Prostate gland (tissue), 2 donors: ENCODE measurements around the gene IGF1R. TPM values are rescaled to one million over a fixed set of nuclear protein-coding genes. Genes with fewer than 3 reads are reported as not detected.
A peak's percentile ranks its signal among the peaks of the same experiment; 100 is the strongest.

Experiments
- DNase-seq: peaks from one replicate; pipeline ENCODE4 v3.0.0-alpha.2; 2019; ENCODE audit warnings: low spot score
- H3K27ac ChIP-seq, 2 donors: fragments of 200-600 bp; sonication (generic); 2 replicates each; pipeline ENCODE4 v1.5.1; 2017 to 2019
- H3K27me3 ChIP-seq: fragments of 200-600 bp; sonication (generic); replicated peaks from 2 replicates; pipeline ENCODE4 v1.5.1; 2019; ENCODE audit not compliant: insufficient read depth
- H3K36me3 ChIP-seq, 2 donors: fragments of 200-600 bp; sonication (generic); 1 replicate in 1 of 2; 2 replicates in 1 of 2; pipeline versions ENCODE4 v1.5.1 to v1.8.1; 2017 to 2019
- H3K4me1 ChIP-seq: fragments of 200-600 bp; sonication (generic); replicated peaks from 2 replicates; pipeline ENCODE4 v1.5.1; 2019
- H3K4me3 ChIP-seq, 2 donors: fragments of 200-600 bp; sonication (generic); 2 replicates each; pipeline ENCODE4 v1.5.1; 2017 to 2019
- H3K9me3 ChIP-seq: fragments of 200-600 bp; sonication (generic); 2 replicates; pipeline ENCODE4 v1.5.1; 2017
- CTCF ChIP-seq, 4 experiments: fragments of 200-600 bp in 2 of 4; fragments of 450-650 bp in 2 of 4; sonication (generic) in 2 of 4; IDR thresholded peaks; 1 replicate in 3 of 4; 2 replicates in 1 of 4; pipeline ENCODE4 v1.5.1; 2016 to 2019; ENCODE audit warnings: antibody characterized with exemption in 4 of 4, mild to moderate bottlenecking in 2 of 4, moderate library complexity in 2 of 4
- POLR2A ChIP-seq: fragments of 450-650 bp; IDR thresholded peaks from one replicate; pipeline ENCODE4 v1.6.1; 2016; ENCODE audit warnings: antibody characterized with exemption, mild to moderate bottlenecking
- POLR2AphosphoS5 ChIP-seq: sonication (generic); formaldehyde crosslinking; IDR thresholded peaks from one replicate; pipeline ENCODE4 v1.6.1; 2017; ENCODE audit warnings: antibody characterized with exemption
- WGBS: methylation state at CpG from one replicate; pipeline ENCODE4 v1.1.5; 2018; 5-methylcytosine and 5-hydroxymethylcytosine counted together
- intact Hi-C: fragments of 100-400 bp; cut with DNase I; formaldehyde crosslinking; loops from one replicate; pipeline ENCODE4 v1.14.2; 2022
- total RNA-seq, 2 donors: library from RNA; depleted of rRNA; stranded (reverse); fragments of >200 nt; gene quantifications; one replicate each; pipeline ENCODE4 v1.1.0, GENCODE V29; 2016

Gene IGF1R
- total RNA-seq, 2 donors from 2014 or later: 190 to 216 TPM

- WGBS: 24% methylated on average over 6 of the region's 6 CpGs
- intact Hi-C loops: no loop called here
- DNase-seq: no peak
- Histone ChIP-seq H3K9me3 (no peaks in the 10 kb centered on the region), H3K27me3 (no peaks in the 10 kb centered on the region), H3K36me3 (no peaks in the 10 kb centered on the region), H3K27ac (peak overlapping the region in 1 of 2 donors; percentile 10), H3K4me3 (no peak overlapping the region), H3K4me1 (peaks cover 2% of the 10 kb centered on the region)
- TF ChIP-seq POLR2AphosphoS5: no peak
- no peak for TF ChIP-seq POLR2A
- TF ChIP-seq CTCF (IDR thresholded peaks at IDR 0.05): no peak
Observed at GRCh38 chr15:98845138-98845884, 197.0 kb downstream of the IGF1R start.

GRCh38 chr15:98850961-98851572, 202.7 kb downstream of the IGF1R start:
- Histone ChIP-seq H3K9me3 (no peaks in the 10 kb centered on the region), H3K4me1 (peaks cover 24% of the 10 kb centered on the region), H3K27ac (peak overlapping the region; percentile 91), H3K27me3 (no peaks in the 10 kb centered on the region), H3K36me3 (no peaks in the 10 kb centered on the region), H3K4me3 (no peak overlapping the region)
- intact Hi-C loops: no loop called here
- 11% methylated on average over 15 of the region's 15 CpGs for WGBS
- peak; percentile 87 for DNase-seq
- no peak for TF ChIP-seq POLR2A
- peak; percentile 73 for TF ChIP-seq POLR2AphosphoS5
- TF ChIP-seq CTCF (IDR thresholded peaks at IDR 0.05): peak; percentile 39 to 89 (median 77)

GRCh38 chr15:98853161-98853560, 204.8 kb downstream of the IGF1R start:
- H3K36me3 ChIP-seq: no peaks in the 10 kb centered on the region
- H3K9me3 ChIP-seq: no peaks in the 10 kb centered on the region
- intact Hi-C loops: loop anchor here (1.0 kb wide), 1 partner anchor 205 kb away; the partner anchor contains the start of gene IGF1R
- H3K27me3 ChIP-seq: no peaks in the 10 kb centered on the region
- TF ChIP-seq POLR2AphosphoS5: peak; percentile 89
- peak; percentile 52 for TF ChIP-seq POLR2A
- no peak for TF ChIP-seq CTCF (IDR thresholded peaks at IDR 0.05)
- H3K27ac ChIP-seq: peak overlapping the region; percentile 91
- H3K4me3 ChIP-seq: peak overlapping the region; percentile 41 to 49
- H3K4me1 ChIP-seq: peaks cover 39% of the 10 kb centered on the region
- peak; percentile 89 for DNase-seq
- WGBS: 1% methylated on average over 8 of the region's 8 CpGs

GRCh38 chr15:98853617-98854420, 205.5 kb downstream of the IGF1R start:
- H3K27me3 ChIP-seq: no peaks in the 10 kb centered on the region
- H3K36me3 ChIP-seq: no peaks in the 10 kb centered on the region
- H3K27ac ChIP-seq: peak overlapping the region; percentile 91
- intact Hi-C loops: loop anchor here (1.0 kb wide), 1 partner anchor 206 kb away; the partner anchor contains the start of gene IGF1R
- no peaks in the 10 kb centered on the region for H3K9me3 ChIP-seq
- TF ChIP-seq POLR2A: no peak
- TF ChIP-seq CTCF (IDR thresholded peaks at IDR 0.05): no peak
- TF ChIP-seq POLR2AphosphoS5: no peak
- peaks cover 39% of the 10 kb centered on the region for H3K4me1 ChIP-seq
- DNase-seq: no peak
- WGBS: 48% methylated on average over 18 of the region's 18 CpGs
- no peak overlapping the region for H3K4me3 ChIP-seq
